SK-N-SH treated with all-trans-retinoic acid at 6 μM for 48 hours (cell line): ENCODE measurements around the gene NYAP2.

Experiments
- ARNTL ChIP-seq: fragments of 450-650 bp; formaldehyde crosslinking; IDR thresholded peaks from 2 replicates; pipeline ENCODE4 v1.5.0; 2020; ENCODE audit warnings: low read depth, mild to moderate bottlenecking, moderate library complexity, borderline replicate concordance
- BACH2 ChIP-seq: fragments of 250-450 bp; sonication (Bioruptor Pico); IDR thresholded peaks from 2 replicates; pipeline ENCODE4 v1.9.0; 2021; ENCODE audit warnings: mild to moderate bottlenecking, borderline replicate concordance
- ESRRG ChIP-seq: fragments of 250-450 bp; sonication (Bioruptor Pico); IDR thresholded peaks from 2 replicates; pipeline ENCODE4 v1.6.1; 2021; ENCODE audit warnings: mild to moderate bottlenecking
- GLIS3 ChIP-seq: fragments of 250-450 bp; sonication (Bioruptor Pico); IDR thresholded peaks from 2 replicates; pipeline ENCODE4 v1.5.0; 2020; ENCODE audit warnings: mild to moderate bottlenecking, moderate library complexity
- RARB ChIP-seq: fragments of 250-450 bp; sonication (Bioruptor Pico); IDR thresholded peaks from 2 replicates; pipeline ENCODE4 v1.8.0; 2021; ENCODE audit warnings: mild to moderate bottlenecking, moderate library complexity
- ZFP30 ChIP-seq: fragments of 450-650 bp; formaldehyde crosslinking; IDR thresholded peaks from 2 replicates; pipeline ENCODE4 v1.5.0; 2022; ENCODE audit warnings: mild to moderate bottlenecking, moderate library complexity
- ZNF8 ChIP-seq: fragments of 450-650 bp; formaldehyde crosslinking; IDR thresholded peaks from 2 replicates; pipeline ENCODE4 v1.5.0; 2020; ENCODE audit warnings: mild to moderate bottlenecking, moderate library complexity
- TF ChIP-seq, protein P1 (sequence below): fragments of 250-450 bp; sonication (Bioruptor Pico); IDR thresholded peaks from 2 replicates; pipeline ENCODE4 v1.5.1; 2021; ENCODE audit warnings: mild to moderate bottlenecking, moderate library complexity
- TF ChIP-seq, protein P2 (sequence below): fragments of 250-450 bp; sonication (Bioruptor Pico); IDR thresholded peaks from 2 replicates; pipeline ENCODE4 v1.8.0; 2020; ENCODE audit warnings: mild to moderate bottlenecking, moderate library complexity, borderline replicate concordance

DNA sequence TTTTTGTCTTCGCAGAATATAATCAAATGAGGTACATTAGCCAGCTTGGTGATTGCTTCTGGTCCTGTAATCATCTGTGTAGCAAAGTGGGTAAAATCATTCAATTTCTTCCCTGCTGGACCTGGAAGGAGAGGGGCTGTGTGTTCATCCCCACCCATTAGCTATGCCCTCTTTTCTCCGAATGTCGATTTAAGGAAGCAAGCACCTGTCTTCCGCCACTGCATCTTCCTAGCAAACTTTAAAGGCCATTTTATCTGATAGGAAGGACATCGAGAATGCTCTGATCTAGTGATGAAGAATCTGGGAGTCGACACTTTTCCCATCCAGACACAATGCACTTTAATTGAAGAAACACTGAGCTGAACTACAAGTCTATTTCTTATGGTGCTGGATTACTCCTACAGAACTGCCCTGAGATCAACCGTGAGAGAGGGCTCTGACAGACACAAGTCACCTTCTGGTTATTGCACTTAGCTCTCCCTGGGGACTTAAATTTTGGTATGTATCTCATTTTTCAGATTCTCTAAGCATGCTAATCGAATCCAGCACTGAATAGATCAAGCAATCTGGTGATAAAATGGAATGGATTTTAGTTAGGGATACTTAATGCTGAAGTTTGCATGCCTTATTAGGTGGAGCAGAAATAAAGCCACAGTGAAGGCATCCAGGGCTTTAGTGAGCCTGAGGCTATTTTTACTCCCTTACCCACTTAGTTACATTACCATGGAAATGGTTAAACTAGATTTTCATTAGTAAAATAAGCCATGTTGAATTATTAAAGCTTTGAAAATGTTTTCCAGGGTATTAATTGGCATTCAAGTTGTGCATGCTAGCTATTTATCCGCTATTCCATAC is 1.3 kb downstream of the NYAP2 start:
- no peak for TF ChIP-seq ESRRG
- TF ChIP-seq GLIS3 (CRISPR knock-in tag): no peak
- TF ChIP-seq ZFP30: no peak
- TF ChIP-seq ZNF8 (CRISPR knock-in tag): no peak
- TF ChIP-seq, protein P1, sequence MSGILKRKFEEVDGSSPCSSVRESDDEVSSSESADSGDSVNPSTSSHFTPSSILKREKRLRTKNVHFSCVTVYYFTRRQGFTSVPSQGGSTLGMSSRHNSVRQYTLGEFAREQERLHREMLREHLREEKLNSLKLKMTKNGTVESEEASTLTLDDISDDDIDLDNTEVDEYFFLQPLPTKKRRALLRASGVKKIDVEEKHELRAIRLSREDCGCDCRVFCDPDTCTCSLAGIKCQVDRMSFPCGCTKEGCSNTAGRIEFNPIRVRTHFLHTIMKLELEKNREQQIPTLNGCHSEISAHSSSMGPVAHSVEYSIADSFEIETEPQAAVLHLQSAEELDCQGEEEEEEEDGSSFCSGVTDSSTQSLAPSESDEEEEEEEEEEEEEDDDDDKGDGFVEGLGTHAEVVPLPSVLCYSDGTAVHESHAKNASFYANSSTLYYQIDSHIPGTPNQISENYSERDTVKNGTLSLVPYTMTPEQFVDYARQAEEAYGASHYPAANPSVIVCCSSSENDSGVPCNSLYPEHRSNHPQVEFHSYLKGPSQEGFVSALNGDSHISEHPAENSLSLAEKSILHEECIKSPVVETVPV: no peak
- TF ChIP-seq ARNTL (CRISPR knock-in tag): no peak
- TF ChIP-seq RARB (CRISPR knock-in tag): no peak
- TF ChIP-seq, protein P2, sequence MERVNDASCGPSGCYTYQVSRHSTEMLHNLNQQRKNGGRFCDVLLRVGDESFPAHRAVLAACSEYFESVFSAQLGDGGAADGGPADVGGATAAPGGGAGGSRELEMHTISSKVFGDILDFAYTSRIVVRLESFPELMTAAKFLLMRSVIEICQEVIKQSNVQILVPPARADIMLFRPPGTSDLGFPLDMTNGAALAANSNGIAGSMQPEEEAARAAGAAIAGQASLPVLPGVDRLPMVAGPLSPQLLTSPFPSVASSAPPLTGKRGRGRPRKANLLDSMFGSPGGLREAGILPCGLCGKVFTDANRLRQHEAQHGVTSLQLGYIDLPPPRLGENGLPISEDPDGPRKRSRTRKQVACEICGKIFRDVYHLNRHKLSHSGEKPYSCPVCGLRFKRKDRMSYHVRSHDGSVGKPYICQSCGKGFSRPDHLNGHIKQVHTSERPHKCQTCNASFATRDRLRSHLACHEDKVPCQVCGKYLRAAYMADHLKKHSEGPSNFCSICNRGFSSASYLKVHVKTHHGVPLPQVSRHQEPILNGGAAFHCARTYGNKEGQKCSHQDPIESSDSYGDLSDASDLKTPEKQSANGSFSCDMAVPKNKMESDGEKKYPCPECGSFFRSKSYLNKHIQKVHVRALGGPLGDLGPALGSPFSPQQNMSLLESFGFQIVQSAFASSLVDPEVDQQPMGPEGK (CRISPR knock-in tag): no peak
- no peak for TF ChIP-seq BACH2 (CRISPR knock-in tag)
